Diencephalon (tissue), 1 donor: ENCODE measurements around the gene PRIMA1. TPM values are rescaled to one million over a fixed set of nuclear protein-coding genes. Genes with fewer than 3 reads are reported as not detected.

Experiments used
- total RNA-seq: library from RNA; depleted of rRNA; stranded (reverse); fragments of >200 nt; gene quantifications from one replicate; pipeline ENCODE4 v1.2.3, GENCODE V29; 2014

The PRIMA1 gene, protein sequence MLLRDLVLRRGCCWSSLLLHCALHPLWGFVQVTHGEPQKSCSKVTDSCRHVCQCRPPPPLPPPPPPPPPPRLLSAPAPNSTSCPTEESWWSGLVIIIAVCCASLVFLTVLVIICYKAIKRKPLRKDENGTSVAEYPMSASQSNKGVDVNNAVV
- total RNA-seq, result 1.6 TPM

DNA sequence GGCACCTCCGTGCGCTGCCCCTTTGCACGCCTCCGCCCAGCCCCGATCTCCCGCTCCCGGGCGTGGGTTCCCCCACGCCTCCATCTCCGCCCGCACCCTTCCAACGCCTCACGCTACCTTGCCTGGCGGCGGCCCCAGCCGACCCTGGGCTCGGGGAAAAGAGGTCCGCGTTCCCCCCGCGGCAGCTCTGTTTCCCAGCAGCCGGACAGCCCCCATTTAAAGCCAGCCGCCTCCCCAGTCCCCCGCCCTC is at the start of gene PRIMA1:
Gene PRIMA1, minus strand, starts transcription at position 193 of the 250 bp plus-strand sequence. CDS start 767 bp downstream, outside the sequence.

Other genes starting within 250 kb of the PRIMA1 start
- gene FAM181A, start 138.9 kb upstream of the PRIMA1 start, total RNA-seq, result 6.7 TPM
- 1.4 TPM for gene ASB2, start 188.1 kb upstream of the PRIMA1 start, total RNA-seq
- gene CCDC197, start 208.8 kb upstream of the PRIMA1 start, total RNA-seq, result not detected
- gene OTUB2, start 237.9 kb upstream of the PRIMA1 start, total RNA-seq, result 11.3 TPM